ENCODE measurements around the gene PCTP.

Gene PCTP

DNA sequence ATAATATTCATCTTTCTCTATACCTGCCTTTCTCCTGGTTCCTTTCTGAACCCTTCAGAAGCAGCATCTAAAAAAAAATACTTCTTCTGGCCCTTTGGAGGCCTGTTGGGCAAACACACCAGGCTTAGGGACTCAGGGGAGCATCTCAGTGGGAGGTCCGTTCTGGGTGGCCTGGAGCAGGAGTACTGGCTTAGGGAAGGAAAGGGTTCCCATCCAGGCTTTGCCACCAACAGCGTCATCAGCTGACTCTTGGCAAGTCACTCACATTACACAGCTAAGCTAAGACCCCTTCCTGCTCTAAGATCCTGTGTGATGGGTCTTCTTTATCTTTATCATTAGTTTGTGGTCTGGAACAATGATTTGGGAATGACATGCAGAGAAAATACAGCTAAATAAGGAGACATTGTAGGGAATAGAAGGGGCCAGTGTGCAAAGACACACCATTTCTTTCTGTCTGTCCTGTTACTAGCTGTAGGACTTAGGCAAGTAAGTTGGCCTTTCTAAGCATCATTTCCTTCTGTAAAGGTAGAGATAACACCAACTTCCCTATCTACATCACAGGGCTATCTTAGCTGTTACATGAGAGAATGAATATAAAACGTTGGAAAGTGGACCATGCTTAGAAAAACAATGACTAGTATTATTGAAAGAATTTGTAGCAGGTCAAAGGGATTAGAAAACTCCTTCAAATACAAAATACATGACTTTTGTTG lies 9.9 kb downstream of the PCTP start:
- no peak for DNase-seq

DNA sequence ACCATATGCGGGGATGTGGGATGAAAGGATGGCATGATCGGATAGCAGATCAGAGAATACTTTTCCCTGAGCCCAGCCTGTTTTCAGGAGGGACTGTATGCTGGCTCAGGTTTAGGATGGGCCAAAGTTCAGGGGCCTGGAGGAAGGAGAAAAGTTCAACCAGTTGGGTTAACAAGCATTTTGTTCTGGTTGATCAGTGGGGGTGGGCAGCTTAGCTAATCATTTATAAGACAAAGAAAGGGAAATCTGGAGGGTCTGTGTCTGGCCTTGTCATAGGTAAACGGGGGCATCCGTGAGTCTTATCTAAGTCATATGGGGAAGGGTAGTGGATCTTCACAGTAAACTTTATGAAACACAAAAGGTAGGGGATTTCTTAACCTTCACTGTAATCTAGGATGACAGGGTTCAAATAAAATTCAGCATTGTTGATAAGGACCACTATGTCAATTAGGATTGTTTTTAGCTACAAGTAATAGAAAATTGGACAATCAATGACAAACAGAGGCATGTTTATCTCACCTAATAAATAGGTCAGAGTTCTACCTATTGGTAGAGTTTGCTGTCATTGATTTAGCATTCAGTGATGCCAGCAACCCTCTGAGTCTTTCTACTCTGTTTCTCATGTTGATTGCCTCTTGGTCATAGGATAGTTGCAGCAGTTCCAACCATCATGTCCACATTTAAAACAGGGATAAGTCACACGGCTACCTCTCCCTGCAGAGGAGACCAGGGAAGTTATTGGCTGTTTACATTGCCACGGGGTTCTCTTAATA lies 11.4 kb downstream of the PCTP start:
- no peak for DNase-seq

DNA sequence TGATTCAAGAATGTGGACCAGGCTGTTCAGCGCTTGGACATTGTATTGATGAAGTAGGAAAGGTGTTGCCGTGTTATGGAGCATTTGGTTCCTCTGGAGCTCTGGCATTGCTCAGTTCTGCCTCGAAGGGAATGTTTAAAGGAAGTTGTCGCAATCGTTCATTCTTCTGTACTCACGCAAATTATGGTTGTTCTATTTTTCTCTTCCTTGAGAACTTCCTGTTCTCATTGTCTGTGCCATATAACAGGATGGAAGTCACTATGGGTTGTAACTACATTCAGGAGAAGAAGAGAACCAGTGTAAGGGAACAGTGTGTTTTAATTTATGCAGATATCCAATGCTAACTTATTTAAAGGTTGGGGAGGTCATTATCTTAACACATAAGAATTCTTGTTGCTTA lies 13.0 kb downstream of the PCTP start:
- no peak for DNase-seq

DNA sequence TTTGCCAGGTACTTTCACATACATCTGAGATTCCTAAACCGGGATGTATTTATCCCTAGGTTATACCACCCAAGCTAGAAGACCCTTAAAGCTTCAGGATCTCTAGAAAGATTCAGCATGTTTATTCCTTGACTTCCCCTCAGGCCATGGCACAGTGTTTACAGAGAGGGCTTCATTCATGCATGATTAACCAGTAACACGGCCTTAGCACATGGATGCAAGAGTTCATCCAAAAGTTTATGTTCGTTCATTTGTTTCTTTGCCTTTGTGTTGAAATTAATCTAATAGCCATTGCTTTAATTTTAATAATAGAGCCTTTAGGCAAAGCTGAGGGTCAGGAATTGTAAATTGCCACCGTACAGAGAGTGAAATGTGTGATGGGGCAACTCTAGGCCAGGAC lies 13.8 kb downstream of the PCTP start:
- no peak for DNase-seq

DNA sequence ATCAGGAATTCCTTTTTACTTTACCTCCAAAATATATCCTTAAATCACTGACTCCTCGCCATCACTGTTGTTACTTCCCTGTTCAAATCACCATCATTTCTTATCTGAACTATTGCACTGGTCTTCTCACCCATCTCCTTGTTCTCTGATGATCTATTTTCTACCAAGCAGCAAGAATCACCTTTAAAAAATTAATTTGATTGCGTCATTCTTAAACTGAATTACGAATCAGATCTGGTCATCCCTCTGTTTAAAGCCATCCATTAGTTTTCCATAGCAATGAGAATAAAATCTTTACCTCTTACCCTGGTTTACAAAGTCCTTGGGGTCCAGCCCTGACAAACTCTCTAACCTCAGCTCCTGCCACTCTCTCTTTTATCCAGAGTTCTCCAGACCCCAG lies 14.6 kb downstream of the PCTP start:
- no peak for DNase-seq

DNA sequence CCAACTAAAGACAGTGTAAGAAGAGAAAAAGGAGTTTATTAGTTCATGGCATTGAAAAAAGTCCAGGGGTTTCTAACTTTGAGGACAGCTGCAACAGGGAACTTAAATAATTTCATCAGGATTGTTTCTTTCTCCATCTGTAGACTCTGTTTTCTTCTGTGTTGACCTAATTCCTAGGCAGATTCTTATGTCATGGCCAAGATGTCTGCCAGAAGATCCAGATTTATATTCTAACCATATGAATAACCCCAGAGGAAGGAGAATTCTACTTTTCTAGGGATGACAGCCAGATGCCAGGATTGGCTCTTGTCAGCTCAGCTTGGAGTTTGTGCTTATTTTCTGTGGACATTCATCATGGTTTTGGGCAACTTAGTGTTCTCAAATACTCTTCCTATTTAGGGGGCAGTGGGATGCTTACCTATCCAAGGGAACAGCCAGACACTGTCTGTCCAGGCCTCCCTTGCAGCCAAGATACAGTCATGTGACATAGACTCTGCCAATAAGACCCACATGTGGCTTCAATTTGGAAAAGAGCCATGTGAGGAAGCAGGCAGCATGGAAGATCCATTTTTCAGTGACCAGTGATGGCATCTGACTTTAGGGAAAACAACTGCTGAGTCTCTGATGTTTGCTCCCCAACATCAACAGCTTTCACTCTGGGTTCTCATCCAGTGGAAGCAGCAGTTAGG lies 18.2 kb downstream of the PCTP start:
- no peak for DNase-seq

GRCh38 chr17:55769625-55770000 lies 18.8 kb downstream of the PCTP start:
- no peak for DNase-seq

GRCh38 chr17:55770196-55770870 lies 19.5 kb downstream of the PCTP start:
- no peak for DNase-seq

GRCh38 chr17:55772086-55772485 lies 21.2 kb downstream of the PCTP start:
- DNase-seq = no peak

DNA sequence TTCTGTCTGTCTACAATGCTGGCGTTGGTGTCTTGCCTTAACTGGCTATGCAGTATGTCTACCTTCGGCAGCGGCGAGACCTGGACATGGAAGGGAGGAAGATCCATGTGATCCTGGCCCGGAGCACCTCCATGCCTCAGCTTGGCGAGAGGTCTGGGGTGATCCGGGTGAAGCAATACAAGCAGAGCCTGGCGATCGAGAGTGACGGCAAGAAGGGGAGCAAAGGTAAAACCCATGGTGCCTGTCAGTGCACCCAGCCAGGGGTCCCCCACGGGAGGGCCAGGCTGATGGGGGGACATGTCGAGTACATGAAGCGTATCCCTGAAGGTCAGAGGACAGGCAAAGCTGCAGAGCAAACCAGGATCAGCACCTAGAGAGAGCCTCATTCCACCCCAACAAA lies 22.8 kb downstream of the PCTP start:
- DNase-seq = no peak

DNA sequence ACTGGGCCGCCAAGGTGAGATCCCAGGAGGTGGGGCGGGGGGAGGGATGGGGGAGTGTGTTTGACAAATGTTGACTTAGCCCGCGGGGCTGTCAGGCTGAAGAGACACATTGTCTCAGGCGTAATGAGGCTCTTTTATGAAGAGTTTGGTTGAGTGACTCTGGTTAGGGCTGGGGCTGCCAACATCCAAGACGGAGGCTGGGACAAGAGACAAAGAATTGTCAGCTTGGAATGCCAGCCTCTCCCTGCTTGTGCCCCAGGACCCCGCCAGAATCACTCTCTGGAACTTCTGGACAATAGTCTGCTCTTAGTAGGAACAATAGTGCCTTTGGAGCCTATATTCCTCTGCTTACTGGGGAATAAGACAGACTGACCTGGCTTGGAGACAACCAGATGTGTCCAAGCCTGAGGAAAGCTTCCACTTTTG lies 24.0 kb downstream of the PCTP start:
- no peak for DNase-seq

DNA sequence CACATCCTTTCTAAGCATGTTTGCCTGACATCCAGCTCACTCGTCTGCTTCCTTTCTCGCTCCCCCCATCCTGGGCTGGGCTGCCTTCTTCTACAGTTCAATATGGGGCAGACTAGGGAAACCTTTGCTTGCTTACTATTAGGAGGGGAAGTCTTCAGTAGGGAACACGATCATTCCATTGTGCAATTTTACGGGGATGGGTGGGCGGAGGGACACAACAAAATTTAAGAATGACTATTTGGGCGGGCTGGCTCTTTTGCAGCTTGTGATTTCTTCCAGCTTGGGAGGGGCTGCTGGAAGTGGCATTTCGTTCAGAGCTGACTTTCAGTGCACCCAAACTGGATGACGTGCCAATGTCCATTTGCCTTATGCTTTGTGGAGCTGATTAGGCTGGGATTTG lies 25.4 kb downstream of the PCTP start:
- DNase-seq = no peak

GRCh38 chr17:55777471-55777971 lies 26.7 kb downstream of the PCTP start:
- no peak for DNase-seq

DNA sequence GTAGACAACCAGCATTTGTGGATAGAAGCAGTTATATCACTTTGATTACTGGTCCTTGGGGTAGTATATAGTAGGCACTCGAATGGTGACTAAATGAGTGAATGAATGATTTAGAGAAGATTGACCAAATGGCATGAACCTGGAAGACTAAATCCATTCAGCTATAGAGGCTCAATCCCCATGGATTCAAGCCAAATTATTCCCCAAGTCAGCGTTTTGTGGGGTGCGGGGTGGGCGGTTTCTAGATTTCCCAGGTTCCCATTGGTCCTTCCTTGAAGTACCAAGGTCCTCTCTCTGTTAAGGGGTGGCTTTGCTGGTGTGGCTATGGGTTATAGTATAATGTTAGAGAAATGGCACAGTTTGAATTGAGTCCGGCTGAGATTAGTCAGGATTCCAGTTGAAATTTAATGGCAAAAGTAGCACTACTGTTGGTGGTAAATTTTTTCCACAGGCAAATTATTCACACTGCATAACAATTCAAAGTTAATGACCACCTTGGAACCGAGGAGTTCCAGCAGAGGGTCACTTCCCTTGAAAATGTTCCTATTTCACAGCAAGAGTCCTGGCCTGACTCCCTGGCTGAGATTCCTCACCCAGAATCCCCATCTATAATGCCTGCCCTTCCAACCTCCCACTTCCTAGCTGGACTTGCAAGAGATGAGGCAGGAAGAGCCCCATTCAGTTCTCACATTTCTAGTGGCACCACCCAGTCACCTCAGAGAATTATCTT lies 27.7 kb downstream of the PCTP start:
- no peak for DNase-seq

GRCh38 chr17:55783684-55784245 lies 32.9 kb downstream of the PCTP start:
- no peak for DNase-seq

DNA sequence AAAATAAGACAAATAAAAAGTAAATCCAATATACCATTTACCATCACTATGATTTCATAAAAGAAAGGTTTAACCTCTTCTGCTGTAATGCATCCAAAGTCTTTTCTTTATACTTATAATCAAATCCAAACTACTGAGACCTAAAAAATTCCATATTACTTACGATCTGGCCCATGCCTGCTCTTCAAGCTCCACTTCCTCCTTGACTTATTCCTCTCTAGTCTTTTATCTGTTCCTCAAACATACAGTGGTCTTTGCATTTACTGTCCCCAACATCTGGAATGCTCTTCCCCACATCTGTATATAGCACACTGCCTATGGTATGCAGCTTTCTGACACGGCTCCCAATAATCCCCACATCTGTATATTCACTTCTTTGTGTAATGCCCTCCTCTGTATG lies 33.8 kb downstream of the PCTP start:
- DNase-seq = no peak

DNA sequence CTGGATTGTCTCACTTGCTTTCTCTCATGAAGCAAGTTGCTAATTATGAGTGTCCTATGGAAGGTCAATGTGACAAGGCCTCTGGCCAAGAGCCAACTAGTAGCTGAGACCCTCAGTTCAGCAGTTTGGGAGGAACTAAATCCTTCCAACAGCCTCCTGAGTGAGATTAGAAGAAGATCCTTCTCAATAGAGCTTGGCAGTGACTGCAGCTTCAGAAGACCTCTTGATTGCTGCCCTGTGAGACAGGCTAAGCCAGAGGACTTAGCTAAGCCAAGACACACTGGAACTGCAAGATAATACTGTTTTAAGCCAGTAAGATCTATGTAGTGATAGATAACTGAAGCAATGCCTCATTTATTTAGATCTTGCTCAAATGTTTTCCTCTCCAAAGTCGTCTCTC lies 34.3 kb downstream of the PCTP start:
- DNase-seq = no peak

GRCh38 chr17:55793272-55793671 lies 42.4 kb downstream of the PCTP start:
- DNase-seq = no peak

GRCh38 chr17:55794725-55795482 lies 44.1 kb downstream of the PCTP start:
- no peak for DNase-seq

- DNase-seq = no peak
Observed at GRCh38 chr17:55806745-55807495, 56.1 kb downstream of the PCTP start.

DNA sequence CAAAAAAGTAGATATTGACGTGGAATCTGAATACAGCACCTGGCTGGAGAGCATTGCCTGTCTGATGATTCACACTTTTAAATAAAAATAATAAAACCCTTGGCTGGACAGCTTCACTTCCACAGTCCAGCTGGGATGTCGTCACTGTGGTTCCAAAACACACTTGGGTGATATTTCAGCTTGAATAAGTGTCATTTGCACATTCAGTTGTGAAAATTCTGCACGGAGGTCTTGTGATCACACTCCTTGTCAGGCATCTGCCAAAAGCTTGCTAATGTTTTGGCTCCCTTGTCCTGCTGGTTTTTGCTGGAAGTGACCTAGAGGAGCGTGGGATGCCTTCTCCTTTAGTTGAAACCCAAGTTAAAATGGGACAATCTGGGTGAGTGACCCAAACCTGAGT lies 60.7 kb downstream of the PCTP start:
- DNase-seq = no peak

Measured in NCI-H1048 (cell line).